ENCODE measurements around the gene NRXN3. TPM values are rescaled to one million over a fixed set of nuclear protein-coding genes. Genes with fewer than 3 reads are reported as not detected.

NRXN3 gene
- total and polyA plus RNA-seq, 8 donors = 1.3 to 7.6 (median 1.5) TPM

- Histone ChIP-seq H3K4me3 (no peak overlapping the region), H3K27ac (no peak overlapping the region), H3K27me3 (no peaks in the 10 kb centered on the region), H3K4me1 (no peaks in the 10 kb centered on the region), H3K9me3 (no peaks in the 10 kb centered on the region), H3K36me3 (no peaks in the 10 kb centered on the region)
- TF ChIP-seq CTCF (IDR thresholded peaks at IDR 0.05) = no peak
- no peak for DNase-seq
- intact Hi-C loops (cut with DNase I) = no loop called here
- ATAC-seq = no peak
These were observed 914.7 kb downstream of the NRXN3 start for GRCh38 chr14:79084861-79085260.

DNA sequence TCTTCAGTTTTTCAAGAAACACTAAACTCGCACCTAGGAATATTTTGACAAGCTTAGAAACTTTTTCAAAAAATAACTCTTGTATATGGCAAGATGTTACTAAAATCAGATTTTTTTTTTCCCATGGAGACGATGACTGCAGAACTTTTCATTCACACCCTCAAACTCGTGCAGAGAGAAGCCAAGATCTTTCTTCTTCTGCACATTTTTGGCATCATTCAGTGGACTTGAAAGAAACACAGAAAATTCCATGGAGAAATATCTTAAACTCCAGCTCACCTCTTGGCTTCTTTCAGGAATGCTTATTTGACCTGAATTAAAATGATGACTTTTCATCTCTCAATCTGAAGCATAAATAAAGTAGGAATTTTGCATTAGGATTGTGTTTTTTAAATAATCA, 919.4 kb downstream of the NRXN3 start:
- no peaks in the 10 kb centered on the region for H3K27me3 ChIP-seq
- no peak for TF ChIP-seq CTCF (IDR thresholded peaks at IDR 0.05)
- H3K36me3 ChIP-seq = no peaks in the 10 kb centered on the region
- H3K9me3 ChIP-seq = no peaks in the 10 kb centered on the region
- no peaks in the 10 kb centered on the region for H3K4me1 ChIP-seq
- DNase-seq (no peak), ATAC-seq (no peak)
- no peak overlapping the region for H3K4me3 ChIP-seq
- H3K27ac ChIP-seq = no peak overlapping the region
- intact Hi-C loops (cut with DNase I) = no loop called here

GRCh38 chr14:79090641-79091180, 920.5 kb downstream of the NRXN3 start:
- no peaks in the 10 kb centered on the region for H3K36me3 ChIP-seq
- no peak overlapping the region for H3K4me3 ChIP-seq
- DNase-seq = no peak
- no peaks in the 10 kb centered on the region for H3K27me3 ChIP-seq
- ATAC-seq = no peak
- H3K27ac ChIP-seq = no peak overlapping the region
- TF ChIP-seq CTCF (IDR thresholded peaks at IDR 0.05) = no peak
- intact Hi-C loops (cut with DNase I) = no loop called here
- no peaks in the 10 kb centered on the region for H3K4me1 ChIP-seq
- H3K9me3 ChIP-seq = no peaks in the 10 kb centered on the region

DNA sequence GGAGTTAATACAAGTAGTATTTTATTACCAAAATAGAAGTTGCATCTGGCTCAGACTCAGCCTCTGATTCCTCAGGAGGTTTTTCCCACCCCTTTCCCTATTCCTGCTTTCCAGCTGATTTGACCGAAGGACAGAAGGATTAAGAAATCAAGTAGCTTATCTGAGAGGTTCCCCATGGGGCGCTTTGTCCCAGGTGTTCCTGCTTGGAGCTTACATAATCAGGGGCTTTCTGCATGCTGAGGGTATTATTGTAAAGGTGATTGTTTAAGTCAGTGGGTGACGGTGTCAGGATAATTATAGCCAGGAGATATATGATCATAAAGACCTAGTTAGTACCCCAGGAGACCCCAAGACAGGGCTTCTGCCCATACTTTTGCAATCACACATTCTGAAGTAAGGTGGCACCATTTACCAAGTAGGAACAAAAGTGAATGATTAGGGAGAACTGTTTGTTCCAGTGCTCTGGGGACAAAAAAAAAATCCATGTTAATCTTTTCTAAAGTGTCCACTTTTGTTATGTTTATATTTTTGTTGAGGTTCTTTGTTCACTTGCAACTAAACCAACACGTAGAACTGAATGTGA, 921.3 kb downstream of the NRXN3 start:
- TF ChIP-seq CTCF (IDR thresholded peaks at IDR 0.05) = no peak
- Histone ChIP-seq H3K4me3 (no peak overlapping the region), H3K9me3 (no peaks in the 10 kb centered on the region), H3K27me3 (no peaks in the 10 kb centered on the region), H3K4me1 (no peaks in the 10 kb centered on the region), H3K27ac (no peak overlapping the region), H3K36me3 (no peaks in the 10 kb centered on the region)
- intact Hi-C loops (cut with DNase I) = no loop called here
- DNase-seq (no peak), ATAC-seq (no peak)

DNA sequence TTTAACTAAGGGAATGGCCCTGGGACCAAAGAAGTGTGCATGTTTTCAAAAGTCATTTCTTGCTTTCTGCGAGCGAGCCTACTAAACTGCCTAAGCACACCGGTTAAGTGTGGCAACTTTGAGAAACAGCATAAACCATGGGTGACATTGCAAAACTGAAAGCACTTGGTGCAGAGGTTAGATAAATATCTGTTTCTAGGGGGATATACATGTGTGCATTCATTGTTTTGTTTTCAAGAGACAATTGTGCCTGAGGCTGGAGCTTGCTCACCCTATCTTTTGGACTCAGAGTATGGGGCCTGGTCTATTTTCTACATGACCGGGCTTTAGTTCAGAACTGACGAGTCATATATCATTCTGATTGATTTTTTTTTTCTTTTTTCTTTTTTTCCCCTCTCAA, 923.4 kb downstream of the NRXN3 start:
- intact Hi-C loops (cut with DNase I) = no loop called here
- H3K9me3 ChIP-seq = no peaks in the 10 kb centered on the region
- no peaks in the 10 kb centered on the region for H3K36me3 ChIP-seq
- no peaks in the 10 kb centered on the region for H3K27me3 ChIP-seq
- TF ChIP-seq CTCF (IDR thresholded peaks at IDR 0.05) = no peak
- no peak overlapping the region for H3K4me3 ChIP-seq
- no peak for ATAC-seq
- no peak for DNase-seq
- H3K27ac ChIP-seq = no peak overlapping the region
- no peaks in the 10 kb centered on the region for H3K4me1 ChIP-seq

Measured in left lung (tissue), 10 donors.